ENCODE results near the gene USP34. TPM values are rescaled to one million over a fixed set of nuclear protein-coding genes. Genes with fewer than 3 reads are reported as not detected.

USP34 gene
- total and polyA plus RNA-seq, 2 of the 8 experiments (the other 6 are each of a cell fraction or from before 2014, with no cell fraction given): 56.7 to 91.7 TPM

DNA sequence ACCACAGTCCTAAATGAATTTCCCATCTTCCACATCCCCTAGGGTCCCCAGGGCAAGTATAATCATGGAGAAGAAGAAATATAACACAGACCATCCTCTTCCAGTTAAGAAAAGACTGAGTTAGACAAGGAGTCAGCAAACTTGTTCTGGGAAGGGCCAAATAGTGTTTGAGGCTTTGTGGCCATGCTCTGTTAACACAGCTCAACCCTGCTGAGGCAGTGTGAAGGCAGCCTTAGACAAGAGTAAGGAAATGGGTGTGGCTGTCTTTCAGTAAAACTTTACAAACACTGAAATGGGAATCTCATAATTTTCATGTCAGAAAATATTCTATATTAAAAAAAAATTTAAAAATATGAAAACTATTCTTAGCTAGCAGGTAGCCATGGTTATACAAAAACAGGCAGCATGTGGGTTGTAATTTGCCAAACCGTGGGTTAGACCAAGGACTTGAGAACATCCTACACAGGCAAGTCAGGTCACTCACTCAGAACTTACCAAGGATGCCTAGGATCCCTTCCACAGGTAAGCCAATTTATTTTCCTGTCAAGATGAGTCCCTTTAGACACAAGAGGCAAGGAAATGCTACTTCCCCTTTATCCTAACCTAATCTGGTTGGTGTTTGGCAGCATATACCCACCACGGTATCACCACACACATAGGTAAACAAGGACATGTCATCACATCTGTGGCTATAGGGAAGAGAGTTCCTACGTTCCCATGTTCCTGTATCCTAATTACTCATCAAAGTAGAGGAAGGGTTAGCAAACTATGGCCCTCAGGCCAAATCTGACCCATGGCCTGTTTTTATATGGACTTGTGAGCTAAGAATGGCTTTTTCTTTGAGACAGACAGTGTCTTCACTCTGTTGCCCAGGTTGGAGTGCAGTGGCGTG is 277.0 kb downstream of the USP34 start:
- H3K4me2 ChIP-seq (ENCODE audit: insufficient read depth in 1 of 2, low read depth in 2 of 2, low read length in 2 of 2): no peak overlapping the region
- H2BK5ac ChIP-seq (ENCODE audit: low read depth, low read length): no peak overlapping the region
- H3K36me3 ChIP-seq (ENCODE audit: control insufficient read depth in 2 of 4, insufficient read depth in 4 of 4, low read length in 3 of 4): peaks cover 2 to 29% (median 13%) of the 10 kb centered on the region in 4 experiments; a peak in 6 of 8 replicates
- H3K23ac ChIP-seq (ENCODE audit: insufficient read length): no peak overlapping the region
- no peak overlapping the region for H4K91ac ChIP-seq (replicated peaks; ENCODE audit: insufficient read length, low read length)
- H4K20me1 ChIP-seq (replicated peaks in 1 of 2; ENCODE audit: control insufficient read depth in 1 of 2, insufficient read depth in 2 of 2, low read length in 2 of 2): peaks cover 0 to 4% of the 10 kb centered on the region in 2 experiments
- WGBS, 2 experiments (ENCODE audit: extremely low coverage in 1 of 2, insufficient coverage in 1 of 2, insufficient read length in 1 of 2, insufficient replicate concordance in 2 of 2, low coverage in 1 of 2, low lambda C conversion rate in 2 of 2, missing lambda C conversion rate in 1 of 2): 86% methylated on average over 4 of the region's 4 CpGs; no CpG with 5 or more reads in 1 of the 2 experiments
- H3K14ac ChIP-seq (ENCODE audit: insufficient read length): no peak overlapping the region
- H4K8ac ChIP-seq (ENCODE audit: extremely low read depth, insufficient read depth, low read length): no peak overlapping the region
- no peak overlapping the region for H3K9ac ChIP-seq (replicated peaks in 1 of 4; ENCODE audit: extremely low read depth in 1 of 4, low read depth in 3 of 4, low read length in 3 of 4)
- no peak overlapping the region for H2AK5ac ChIP-seq (ENCODE audit: low read depth, low read length)
- no peak overlapping the region for H4K5ac ChIP-seq (ENCODE audit: insufficient read length, low read depth, low read length)
- H3K4me3 ChIP-seq (ENCODE audit: extremely low read depth in 1 of 4, insufficient read depth in 2 of 4, low read depth in 3 of 4, low read length in 4 of 4): no peak overlapping the region
- no peak overlapping the region for H2BK15ac ChIP-seq (ENCODE audit: low read length)
- DNase-seq (ENCODE audit: low read depth in 1 of 2, low spot score in 2 of 2): no peak
- no peak overlapping the region for H2BK12ac ChIP-seq (ENCODE audit: low read depth, low read length)
- no peaks in the 10 kb centered on the region for H3K79me2 ChIP-seq (ENCODE audit: control insufficient read depth in 1 of 2, insufficient read depth in 2 of 2, low read length in 2 of 2)
- ChIA-PET POLR2A (ENCODE audit: partially characterized antibody) (interaction anchor here (1.1 to 2.5 kb wide), 3 partner anchors 9 to 16 kb away, joined by 3 to 12 read pairs (median 5); no protein-coding TSS in a partner anchor), CTCF (ENCODE audit: partially characterized antibody) (interaction anchor here (0.7 to 1.1 kb wide), 4 partner anchors 8 to 78 kb away, joined by 3 to 4 read pairs (median 3); no protein-coding TSS in a partner anchor)
- H3K27me3 ChIP-seq (replicated peaks in 1 of 4; ENCODE audit: control insufficient read depth in 3 of 4, extremely low read depth in 1 of 4, insufficient read depth in 3 of 4, low read length in 3 of 4): no peaks in the 10 kb centered on the region
- no peak overlapping the region for H3K18ac ChIP-seq (ENCODE audit: extremely low read depth, low read length)
- no peaks in the 10 kb centered on the region for H3K79me1 ChIP-seq (ENCODE audit: low read depth, low read length)
- no peak for TF ChIP-seq GTF2F1 (IDR thresholded peaks at IDR 0.05; ENCODE audit: borderline replicate concordance, low read depth, low read length)
- no peak for TF ChIP-seq CHD1 (IDR thresholded peaks at IDR 0.05; ENCODE audit: low read depth, low read length)
- TF ChIP-seq, protein P1, sequence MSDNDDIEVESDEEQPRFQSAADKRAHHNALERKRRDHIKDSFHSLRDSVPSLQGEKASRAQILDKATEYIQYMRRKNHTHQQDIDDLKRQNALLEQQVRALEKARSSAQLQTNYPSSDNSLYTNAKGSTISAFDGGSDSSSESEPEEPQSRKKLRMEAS (IDR thresholded peaks at IDR 0.05): no peak
- TF ChIP-seq HDAC6 (IDR thresholded peaks at IDR 0.05; ENCODE audit: low read depth, low read length): no peak
- TF ChIP-seq ZNF274 (IDR thresholded peaks at IDR 0.05; ENCODE audit: borderline replicate concordance, extremely low read depth, low read length): no peak
- no peak for TF ChIP-seq KDM4A (IDR thresholded peaks at IDR 0.05; ENCODE audit: low read depth, low read length, severe bottlenecking)
- no peaks in the 10 kb centered on the region for H3K4me1 ChIP-seq (replicated peaks in 1 of 4; ENCODE audit: control insufficient read depth in 3 of 4, insufficient read depth in 4 of 4, low read length in 3 of 4)
- no peak overlapping the region for H2BK20ac ChIP-seq (ENCODE audit: low read length)
- H3K27ac ChIP-seq (ENCODE audit: low read depth, low read length): no peak overlapping the region
- no peak overlapping the region for H3K4ac ChIP-seq (replicated peaks; ENCODE audit: insufficient read length, low read depth, low read length)
- no peak overlapping the region for H2BK120ac ChIP-seq (replicated peaks; ENCODE audit: low read depth, low read length)
- H3K23me2 ChIP-seq (ENCODE audit: low read depth, low read length): no peaks in the 10 kb centered on the region
- no peak for FAIRE-seq
- no peak overlapping the region for H3K56ac ChIP-seq (replicated peaks; ENCODE audit: insufficient read length, low read depth, low read length)
- no peak overlapping the region for H2AFZ ChIP-seq (ENCODE audit: low read length)
- no peaks in the 10 kb centered on the region for H3K9me3 ChIP-seq (ENCODE audit: insufficient read depth in 2 of 2, low read depth in 1 of 2, low read length in 1 of 2)

Measured in H1 (cell line).